CD8-positive, alpha-beta memory T cell (primary cell): ENCODE data around the gene ERO1B. TPM values are rescaled to one million over a fixed set of nuclear protein-coding genes. Genes with fewer than 3 reads are reported as not detected.
A peak's percentile ranks its signal among the peaks of the same experiment; 100 is the strongest.

Experiments
- CTCF ChIA-PET: fragments of 350-600 bp; sonication (Branson Sonifier 250); formaldehyde crosslinking; loops from one replicate; lab custom pipeline; 2021; ENCODE audit warnings: antibody characterized with exemption; lab: Charles Lee
- POLR2A ChIA-PET: fragments of 350-600 bp; sonication (Branson Sonifier 250); formaldehyde crosslinking; loops from one replicate; lab custom pipeline; 2021; ENCODE audit warnings: antibody characterized with exemption; lab: Charles Lee
- DNase-seq, 5 donors: peaks; one replicate each; pipeline versions ENCODE4 v3.0.0 to v3.0.0-alpha.2; 2020 to 2022; ENCODE audit warnings: mixed read lengths in 1 of 5
- H3K27ac ChIP-seq: one replicate; pipeline ENCODE4 v1.7.0; 2013; ENCODE audit warnings: low read depth, mild to moderate bottlenecking, low read length, moderate library complexity
- H3K27me3 ChIP-seq: 2 replicates; pipeline ENCODE4 v1.7.0; 2013; ENCODE audit warnings: low read length, mild to moderate bottlenecking; ENCODE audit not compliant: insufficient read depth, poor library complexity, severe bottlenecking
- H3K36me3 ChIP-seq: 2 replicates; pipeline ENCODE4 v1.7.0; 2013; ENCODE audit warnings: mild to moderate bottlenecking, low read length, moderate library complexity; ENCODE audit not compliant: insufficient read depth
- H3K4me1 ChIP-seq: 2 replicates; pipeline ENCODE4 v1.7.0; 2013; ENCODE audit warnings: mild to moderate bottlenecking, low read length, moderate library complexity; ENCODE audit not compliant: insufficient read depth
- H3K4me3 ChIP-seq: 2 replicates; pipeline ENCODE4 v1.7.0; 2013; ENCODE audit warnings: mild to moderate bottlenecking, low read length
- H3K9me3 ChIP-seq: 2 replicates; pipeline ENCODE4 v1.7.0; 2013; ENCODE audit warnings: mild to moderate bottlenecking, low read length
- H3K27ac Mint-ChIP-seq, 8 donors: one replicate each; pipeline ENCODE4 v1.8.0; 2020 to 2021; ENCODE audit warnings: mixed read lengths in 8 of 8, mild to moderate bottlenecking in 6 of 8, inconsistent platforms in 3 of 8, moderate library complexity in 3 of 8
- H3K27me3 Mint-ChIP-seq, 2 donors: one replicate each; pipeline ENCODE4 v1.8.0; 2020 to 2021; ENCODE audit warnings: mixed read lengths in 2 of 2, mild to moderate bottlenecking in 1 of 2, moderate library complexity in 1 of 2
- H3K36me3 Mint-ChIP-seq, 3 donors: one replicate each; pipeline ENCODE4 v1.8.0; 2020 to 2021; ENCODE audit warnings: mixed read lengths in 3 of 3, inconsistent platforms in 1 of 3, mild to moderate bottlenecking in 1 of 3
- H3K4me1 Mint-ChIP-seq, 3 donors: one replicate each; pipeline ENCODE4 v1.8.0; 2020 to 2021; ENCODE audit warnings: mixed read lengths in 3 of 3, inconsistent platforms in 1 of 3, mild to moderate bottlenecking in 1 of 3
- H3K4me3 Mint-ChIP-seq, 7 donors: one replicate each; pipeline ENCODE4 v1.8.0; 2020 to 2021; ENCODE audit warnings: mixed read lengths in 7 of 7, mild to moderate bottlenecking in 6 of 7, moderate library complexity in 4 of 7, inconsistent platforms in 2 of 7
- H3K9me3 Mint-ChIP-seq, 5 donors: one replicate each; pipeline ENCODE4 v1.8.0; 2020 to 2022; ENCODE audit warnings: mixed read lengths in 5 of 5, mild to moderate bottlenecking in 3 of 5, moderate library complexity in 2 of 5, inconsistent platforms in 1 of 5
- polyA plus RNA-seq: library from polyadenylated mRNA; unstranded; fragments of 300-500 nt; fragmentation: Illumina TruSeq; gene quantifications from one replicate; pipeline ENCODE4 v1.2.3, GENCODE V29; 2021
- total RNA-seq, 2 experiments: library from RNA; stranded (reverse); gene quantifications; one replicate each; pipeline ENCODE4 v1.2.3, GENCODE V29; 2021

Gene ERO1B
- total and polyA plus RNA-seq, 3 experiments from 2014 or later: 2.9 to 4.8 (median 3.6) TPM

- Mint-ChIP-seq H3K27ac (peak overlapping the region in 2 of 8 donors; percentile 17 to 50), H3K9me3 (no peaks in the 10 kb centered on the region), H3K4me1 (no peaks in the 10 kb centered on the region), H3K36me3 (peaks cover 12 to 70% (median 25%) of the 10 kb centered on the region in 3 donors), H3K4me3 (no peak overlapping the region), H3K27me3 (no peaks in the 10 kb centered on the region)
- Histone ChIP-seq H3K27ac (no peak overlapping the region), H3K4me1 (no peaks in the 10 kb centered on the region), H3K27me3 (no peaks in the 10 kb centered on the region), H3K9me3 (no peaks in the 10 kb centered on the region), H3K4me3 (no peak overlapping the region), H3K36me3 (no peaks in the 10 kb centered on the region)
- CTCF ChIA-PET: no interaction called here
- no peak for DNase-seq
- POLR2A ChIA-PET: no interaction called here
Measured at GRCh38 chr1:236211815-236212214, 69.9 kb downstream of the ERO1B start.

GRCh38 chr1:236209713-236210112, 72.0 kb downstream of the ERO1B start:
- DNase-seq: no peak
- H3K4me3 Mint-ChIP-seq: no peak overlapping the region
- H3K27ac Mint-ChIP-seq: no peak overlapping the region
- Histone ChIP-seq H3K27me3 (no peaks in the 10 kb centered on the region), H3K9me3 (no peaks in the 10 kb centered on the region), H3K4me3 (no peak overlapping the region), H3K27ac (no peak overlapping the region), H3K36me3 (no peaks in the 10 kb centered on the region), H3K4me1 (no peaks in the 10 kb centered on the region)
- no peaks in the 10 kb centered on the region for H3K27me3 Mint-ChIP-seq
- ChIA-PET POLR2A (no interaction called here), CTCF (interaction anchor here (0.6 kb wide), 1 partner anchor 73 kb away, joined by 3 read pairs; no protein-coding TSS in a partner anchor)
- peaks cover 0 to 4% (median 0%) of the 10 kb centered on the region in 5 donors for H3K9me3 Mint-ChIP-seq
- peaks cover 18 to 74% (median 29%) of the 10 kb centered on the region in 3 donors for H3K36me3 Mint-ChIP-seq
- H3K4me1 Mint-ChIP-seq: no peaks in the 10 kb centered on the region

- POLR2A ChIA-PET: no interaction called here
- H3K27ac Mint-ChIP-seq: no peak overlapping the region
- H3K36me3 Mint-ChIP-seq: peaks cover 22 to 75% (median 30%) of the 10 kb centered on the region in 3 donors
- no peak for DNase-seq
- peaks cover 0 to 9% (median under 1%) of the 10 kb centered on the region in 5 donors for H3K9me3 Mint-ChIP-seq
- Histone ChIP-seq H3K4me1 (no peaks in the 10 kb centered on the region), H3K27me3 (no peaks in the 10 kb centered on the region), H3K4me3 (no peak overlapping the region), H3K9me3 (no peaks in the 10 kb centered on the region), H3K36me3 (no peaks in the 10 kb centered on the region), H3K27ac (no peak overlapping the region)
- no peak overlapping the region for H3K4me3 Mint-ChIP-seq
- CTCF ChIA-PET: interaction anchor here (0.6 kb wide), 1 partner anchor 72 kb away, joined by 3 read pairs; no protein-coding TSS in a partner anchor
- H3K27me3 Mint-ChIP-seq: no peaks in the 10 kb centered on the region
- H3K4me1 Mint-ChIP-seq: no peaks in the 10 kb centered on the region
Measured at GRCh38 chr1:236209185-236209584, 72.6 kb downstream of the ERO1B start.

GRCh38 chr1:236207569-236207968, 74.2 kb downstream of the ERO1B start:
- Mint-ChIP-seq H3K4me1 (peaks cover 0 to 3% (median 0%) of the 10 kb centered on the region in 3 donors), H3K27ac (no peak overlapping the region), H3K27me3 (no peaks in the 10 kb centered on the region), H3K4me3 (no peak overlapping the region), H3K9me3 (peaks cover 2 to 23% (median 13%) of the 10 kb centered on the region in 5 donors), H3K36me3 (peaks cover 37 to 78% (median 38%) of the 10 kb centered on the region in 3 donors)
- ChIA-PET CTCF (no interaction called here), POLR2A (no interaction called here)
- no peaks in the 10 kb centered on the region for H3K4me1 ChIP-seq
- no peaks in the 10 kb centered on the region for H3K36me3 ChIP-seq
- H3K27ac ChIP-seq: no peak overlapping the region
- DNase-seq: no peak
- H3K27me3 ChIP-seq: no peaks in the 10 kb centered on the region
- no peak overlapping the region for H3K4me3 ChIP-seq
- no peaks in the 10 kb centered on the region for H3K9me3 ChIP-seq

GRCh38 chr1:236207121-236207520, 74.6 kb downstream of the ERO1B start:
- no peak overlapping the region for H3K27ac ChIP-seq
- ChIA-PET CTCF (no interaction called here), POLR2A (no interaction called here)
- DNase-seq: no peak
- no peaks in the 10 kb centered on the region for H3K27me3 ChIP-seq
- H3K4me1 Mint-ChIP-seq: peaks cover 0 to 3% (median 0%) of the 10 kb centered on the region in 3 donors
- peaks cover 36 to 79% (median 42%) of the 10 kb centered on the region in 3 donors for H3K36me3 Mint-ChIP-seq
- no peak overlapping the region for H3K4me3 ChIP-seq
- H3K9me3 ChIP-seq: no peaks in the 10 kb centered on the region
- H3K4me3 Mint-ChIP-seq: no peak overlapping the region
- H3K9me3 Mint-ChIP-seq: peaks cover 7 to 27% (median 16%) of the 10 kb centered on the region in 5 donors
- no peaks in the 10 kb centered on the region for H3K27me3 Mint-ChIP-seq
- H3K4me1 ChIP-seq: no peaks in the 10 kb centered on the region
- H3K27ac Mint-ChIP-seq: peak overlapping the region in 1 of 8 donors; percentile 26
- no peaks in the 10 kb centered on the region for H3K36me3 ChIP-seq

- Mint-ChIP-seq H3K27me3 (no peaks in the 10 kb centered on the region), H3K4me1 (peaks cover 0 to 3% (median 0%) of the 10 kb centered on the region in 3 donors), H3K9me3 (peaks cover 12 to 32% (median 22%) of the 10 kb centered on the region in 5 donors), H3K4me3 (no peak overlapping the region), H3K36me3 (peaks cover 36 to 83% (median 48%) of the 10 kb centered on the region in 3 donors), H3K27ac (no peak overlapping the region)
- Histone ChIP-seq H3K27me3 (no peaks in the 10 kb centered on the region), H3K4me3 (no peak overlapping the region), H3K4me1 (no peaks in the 10 kb centered on the region), H3K9me3 (peaks cover 3% of the 10 kb centered on the region), H3K36me3 (no peaks in the 10 kb centered on the region), H3K27ac (no peak overlapping the region)
- CTCF ChIA-PET: no interaction called here
- POLR2A ChIA-PET: no interaction called here
- DNase-seq: no peak
Measured at GRCh38 chr1:236206548-236206947, 75.2 kb downstream of the ERO1B start.

GRCh38 chr1:236204656-236205055, 77.1 kb downstream of the ERO1B start:
- POLR2A ChIA-PET: no interaction called here

GRCh38 chr1:236204039-236204438, 77.7 kb downstream of the ERO1B start:
- Mint-ChIP-seq H3K9me3 (peaks cover 30 to 57% (median 44%) of the 10 kb centered on the region in 5 donors), H3K36me3 (peaks cover 53 to 92% (median 67%) of the 10 kb centered on the region in 3 donors), H3K4me1 (peaks cover 0 to 3% (median 0%) of the 10 kb centered on the region in 3 donors), H3K27me3 (no peaks in the 10 kb centered on the region), H3K4me3 (no peak overlapping the region), H3K27ac (no peak overlapping the region)
- DNase-seq: no peak
- H3K9me3 ChIP-seq: peaks cover 8% of the 10 kb centered on the region
- H3K4me3 ChIP-seq: no peak overlapping the region
- ChIA-PET POLR2A (no interaction called here), CTCF (no interaction called here)
- no peaks in the 10 kb centered on the region for H3K27me3 ChIP-seq
- no peak overlapping the region for H3K27ac ChIP-seq
- H3K36me3 ChIP-seq: no peaks in the 10 kb centered on the region
- H3K4me1 ChIP-seq: no peaks in the 10 kb centered on the region

More at GRCh38 chr1:236204656-236205055, 77.1 kb downstream of the ERO1B start:
- CTCF ChIA-PET: no interaction called here
- H3K4me1 Mint-ChIP-seq: peaks cover 0 to 3% (median 0%) of the 10 kb centered on the region in 3 donors
- Histone ChIP-seq H3K27ac (no peak overlapping the region), H3K4me3 (no peak overlapping the region), H3K27me3 (no peaks in the 10 kb centered on the region), H3K9me3 (peaks cover 8% of the 10 kb centered on the region), H3K36me3 (no peaks in the 10 kb centered on the region), H3K4me1 (no peaks in the 10 kb centered on the region)
- no peak overlapping the region for H3K27ac Mint-ChIP-seq
- H3K36me3 Mint-ChIP-seq: peaks cover 49 to 90% (median 61%) of the 10 kb centered on the region in 3 donors
- H3K27me3 Mint-ChIP-seq: no peaks in the 10 kb centered on the region
- H3K4me3 Mint-ChIP-seq: no peak overlapping the region
- no peak for DNase-seq
- peaks cover 25 to 51% (median 40%) of the 10 kb centered on the region in 5 donors for H3K9me3 Mint-ChIP-seq
